Trophoblast cell (in vitro differentiated cells and primary cell): Measurements from ENCODE around the gene FERMT1.

Experiments used
- DNase-seq, 2 donors: peaks; one replicate each; pipeline ENCODE4 v3.0.0-alpha.2; 2016
- H2AFZ ChIP-seq: 2 replicates; pipeline ENCODE4 v1.6.1; 2013; ENCODE audit warnings: low read length, moderate library complexity, mild to moderate bottlenecking; ENCODE audit not compliant: insufficient read depth, poor library complexity
- H2AK5ac ChIP-seq: 2 replicates; pipeline ENCODE4 v1.6.1; 2013; ENCODE audit warnings: mild to moderate bottlenecking, low read length
- H2BK120ac ChIP-seq: 2 replicates; pipeline ENCODE4 v1.6.1; 2013; ENCODE audit warnings: low read length, mild to moderate bottlenecking, moderate library complexity; ENCODE audit not compliant: insufficient read depth, poor library complexity
- H2BK12ac ChIP-seq: 2 replicates; pipeline ENCODE4 v1.6.1; 2013; ENCODE audit warnings: mild to moderate bottlenecking, low read length, moderate library complexity
- H2BK5ac ChIP-seq: 2 replicates; pipeline ENCODE4 v1.6.1; 2013; ENCODE audit warnings: low read length, low read depth, moderate library complexity, mild to moderate bottlenecking; ENCODE audit not compliant: poor library complexity
- H3K14ac ChIP-seq: 2 replicates; pipeline ENCODE4 v1.6.1; 2013; ENCODE audit warnings: mild to moderate bottlenecking, low read length
- H3K18ac ChIP-seq: 2 replicates; pipeline ENCODE4 v1.6.1; 2013; ENCODE audit warnings: mild to moderate bottlenecking, low read length
- H3K23ac ChIP-seq: 2 replicates; pipeline ENCODE4 v1.6.1; 2013; ENCODE audit warnings: low read length
- H3K27ac ChIP-seq: 2 replicates; pipeline ENCODE4 v1.5.1; 2013; ENCODE audit warnings: low read depth, mild to moderate bottlenecking, inconsistent platforms, low read length, moderate library complexity
- H3K27me3 ChIP-seq: 2 replicates; pipeline ENCODE4 v1.6.1; 2013; ENCODE audit warnings: inconsistent platforms, mild to moderate bottlenecking, low read length, moderate library complexity; ENCODE audit not compliant: insufficient read depth
- H3K36me3 ChIP-seq, 2 experiments: 1 replicate in 1 of 2; 2 replicates in 1 of 2; pipeline ENCODE4 v1.6.1; 2013; ENCODE audit warnings: low read length in 2 of 2, mild to moderate bottlenecking in 2 of 2, moderate library complexity in 1 of 2; ENCODE audit not compliant: insufficient read depth in 2 of 2, control insufficient read depth in 1 of 2
- H3K4ac ChIP-seq: 2 replicates; pipeline ENCODE4 v1.6.1; 2013; ENCODE audit warnings: low read depth, mild to moderate bottlenecking, low read length, moderate library complexity
- H3K4me1 ChIP-seq, 2 experiments: 1 replicate in 1 of 2; 2 replicates in 1 of 2; pipeline ENCODE4 v1.6.1; 2013; ENCODE audit warnings: low read length in 2 of 2, mild to moderate bottlenecking in 2 of 2, moderate library complexity in 1 of 2; ENCODE audit not compliant: insufficient read depth in 2 of 2, control insufficient read depth in 1 of 2
- H3K4me2 ChIP-seq: 2 replicates; pipeline ENCODE4 v1.6.1; 2013; ENCODE audit warnings: inconsistent platforms, mild to moderate bottlenecking, low read length, moderate library complexity
- H3K4me3 ChIP-seq: 2 replicates; pipeline ENCODE4 v1.5.1; 2013; ENCODE audit warnings: mild to moderate bottlenecking, low read depth, low read length, inconsistent platforms
- H3K79me1 ChIP-seq: one replicate; pipeline ENCODE4 v1.6.1; 2013; ENCODE audit warnings: low read length
- H3K79me2 ChIP-seq: 2 replicates; pipeline ENCODE4 v1.6.1; 2013; ENCODE audit warnings: low read length, mild to moderate bottlenecking; ENCODE audit not compliant: control insufficient read depth, insufficient read depth, poor library complexity
- H3K9ac ChIP-seq: 2 replicates; pipeline ENCODE4 v1.6.1; 2013; ENCODE audit warnings: mild to moderate bottlenecking, low read length
- H3K9me3 ChIP-seq: 2 replicates; pipeline ENCODE4 v1.6.1; 2013; ENCODE audit warnings: low read depth, mild to moderate bottlenecking, control low read depth, inconsistent platforms, low read length; ENCODE audit not compliant: insufficient read depth
- H4K12ac ChIP-seq: 2 replicates; pipeline ENCODE4 v1.6.1; 2013; ENCODE audit warnings: low read depth, mild to moderate bottlenecking, low read length, moderate library complexity
- H4K8ac ChIP-seq: 2 replicates; pipeline ENCODE4 v1.6.1; 2013; ENCODE audit warnings: low read depth, mild to moderate bottlenecking, low read length, moderate library complexity
- H4K91ac ChIP-seq: one replicate; pipeline ENCODE4 v1.6.1; 2013; ENCODE audit warnings: low read depth, mild to moderate bottlenecking, low read length, moderate library complexity
- WGBS: extraction: QIAGEN DNeasy Blood & Tissue Kit; methylation state at CpG from one replicate; pipeline ENCODE4 v1.1.7; 2013; ENCODE audit warnings: missing lambda C conversion rate; ENCODE audit not compliant: insufficient read length, insufficient coverage; ENCODE audit errors: extremely low coverage; 5-methylcytosine and 5-hydroxymethylcytosine counted together

Gene FERMT1

DNA sequence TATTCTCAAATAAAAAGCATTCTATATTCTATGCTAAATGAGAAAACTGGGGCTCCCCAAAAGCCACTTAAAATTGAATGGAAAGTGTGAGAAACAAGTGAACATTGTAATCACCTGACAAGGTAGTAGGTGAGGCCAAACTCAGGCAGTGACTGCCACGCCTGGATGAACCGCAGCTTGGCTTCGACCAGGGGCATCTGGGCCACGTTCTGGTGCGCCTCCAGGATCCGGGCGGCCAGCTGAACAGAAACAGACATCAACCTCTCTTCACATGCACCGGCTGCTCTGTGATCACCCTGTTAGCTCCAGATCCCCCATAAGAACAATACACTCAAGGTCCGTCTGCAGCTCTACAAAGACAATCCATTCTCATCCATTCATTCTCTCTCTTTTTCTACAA lies 38.9 kb downstream of the FERMT1 start:
- no peak overlapping the region for H4K91ac ChIP-seq
- H4K8ac ChIP-seq = no peak overlapping the region
- no peak overlapping the region for H2AFZ ChIP-seq
- no peak overlapping the region for H4K12ac ChIP-seq
- no peak overlapping the region for H3K23ac ChIP-seq
- no peak overlapping the region for H2AK5ac ChIP-seq
- no peak overlapping the region for H3K27ac ChIP-seq
- H3K18ac ChIP-seq = no peak overlapping the region
- no peak overlapping the region for H2BK5ac ChIP-seq
- H3K9ac ChIP-seq = no peak overlapping the region
- H3K4ac ChIP-seq = no peak overlapping the region
- no peaks in the 10 kb centered on the region for H3K9me3 ChIP-seq
- H3K79me1 ChIP-seq = no peaks in the 10 kb centered on the region
- H3K36me3 ChIP-seq = peaks cover 28 to 45% of the 10 kb centered on the region in 2 experiments
- no peaks in the 10 kb centered on the region for H3K79me2 ChIP-seq
- no peaks in the 10 kb centered on the region for H3K27me3 ChIP-seq
- no peak for DNase-seq
- H2BK12ac ChIP-seq = no peak overlapping the region
- H2BK120ac ChIP-seq = no peak overlapping the region
- no peak overlapping the region for H3K4me2 ChIP-seq
- no peaks in the 10 kb centered on the region for H3K4me1 ChIP-seq
- WGBS = no CpG with 5 or more reads among the region's 9 CpGs
- no peak overlapping the region for H3K4me3 ChIP-seq
- H3K14ac ChIP-seq = no peak overlapping the region

DNA sequence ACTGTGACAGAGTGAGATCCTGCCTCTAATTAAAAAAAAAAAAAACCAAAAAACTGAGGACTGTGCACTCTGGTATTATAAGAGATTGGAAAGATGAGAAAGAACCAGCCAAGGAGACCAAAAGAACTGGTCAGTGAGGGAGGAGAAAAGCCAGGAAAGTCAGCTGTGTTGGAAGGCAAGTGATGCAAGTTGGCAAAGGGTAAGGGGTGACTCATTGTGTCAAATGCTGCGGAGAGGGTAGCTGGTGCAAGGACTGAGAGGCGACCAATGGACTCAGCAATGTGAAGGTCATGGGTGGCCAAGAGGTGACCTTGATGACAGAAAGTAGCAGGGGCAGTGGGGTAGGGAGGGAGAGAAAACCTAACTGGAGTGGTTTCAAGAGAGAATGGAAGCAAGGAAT lies 41.6 kb downstream of the FERMT1 start:
- H2BK120ac ChIP-seq = no peak overlapping the region
- no peak overlapping the region for H2AK5ac ChIP-seq
- no peak overlapping the region for H4K12ac ChIP-seq
- peaks cover 29 to 49% of the 10 kb centered on the region in 2 experiments for H3K36me3 ChIP-seq
- no peak overlapping the region for H3K4me3 ChIP-seq
- no peak overlapping the region for H3K14ac ChIP-seq
- no peaks in the 10 kb centered on the region for H3K9me3 ChIP-seq
- no peaks in the 10 kb centered on the region for H3K79me2 ChIP-seq
- no peak overlapping the region for H3K4ac ChIP-seq
- H4K8ac ChIP-seq = no peak overlapping the region
- H2AFZ ChIP-seq = no peak overlapping the region
- H2BK5ac ChIP-seq = no peak overlapping the region
- H3K27me3 ChIP-seq = no peaks in the 10 kb centered on the region
- H3K18ac ChIP-seq = no peak overlapping the region
- no peaks in the 10 kb centered on the region for H3K79me1 ChIP-seq
- H2BK12ac ChIP-seq = no peak overlapping the region
- H3K4me2 ChIP-seq = no peak overlapping the region
- H3K23ac ChIP-seq = no peak overlapping the region
- H4K91ac ChIP-seq = no peak overlapping the region
- no CpG with 5 or more reads among the region's 2 CpGs for WGBS
- DNase-seq = peak in 1 of 2 donors; percentile 6
- no peak overlapping the region for H3K27ac ChIP-seq
- H3K9ac ChIP-seq = no peak overlapping the region
- H3K4me1 ChIP-seq = no peaks in the 10 kb centered on the region

DNA sequence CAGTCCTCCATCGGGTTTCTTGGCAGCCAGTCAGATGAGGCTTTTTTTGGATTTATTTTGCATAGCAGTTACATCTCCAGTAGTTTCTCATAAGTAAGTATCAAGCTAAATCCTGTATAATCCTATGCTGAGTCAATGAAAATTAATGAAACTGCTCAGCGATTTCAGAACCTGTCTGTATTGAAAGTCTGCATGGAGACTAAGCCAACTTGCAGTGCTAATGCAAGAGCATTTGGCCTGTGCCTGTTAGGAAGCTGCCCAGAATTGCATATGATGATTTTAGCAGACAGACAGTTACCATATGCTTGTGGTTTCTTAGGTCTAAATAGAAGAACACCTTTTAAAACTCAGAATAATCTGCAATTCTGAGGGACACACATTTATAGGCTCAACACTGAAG lies 43.8 kb downstream of the FERMT1 start:
- Histone ChIP-seq H4K12ac (no peak overlapping the region), H3K18ac (no peak overlapping the region), H3K4me1 (peaks cover 0 to 1% of the 10 kb centered on the region in 2 experiments), H3K36me3 (peaks cover 23 to 48% of the 10 kb centered on the region in 2 experiments), H3K27me3 (no peaks in the 10 kb centered on the region), H3K79me2 (no peaks in the 10 kb centered on the region), H3K4me3 (no peak overlapping the region), H3K4me2 (no peak overlapping the region), H3K23ac (no peak overlapping the region), H3K79me1 (no peaks in the 10 kb centered on the region), H3K4ac (no peak overlapping the region), H2AK5ac (no peak overlapping the region), H4K8ac (no peak overlapping the region), H2BK120ac (no peak overlapping the region), H2AFZ (no peak overlapping the region), H2BK12ac (no peak overlapping the region), H3K9ac (no peak overlapping the region), H2BK5ac (no peak overlapping the region), H3K27ac (no peak overlapping the region), H3K14ac (no peak overlapping the region), H3K9me3 (no peaks in the 10 kb centered on the region), H4K91ac (no peak overlapping the region)
- no peak for DNase-seq
- WGBS = no CpG with 5 or more reads among the region's 2 CpGs

GRCh38 chr20:6075428-6076219 lies 47.2 kb downstream of the FERMT1 start:
- no peak overlapping the region for H3K4ac ChIP-seq
- WGBS = no CpG with 5 or more reads among the region's 8 CpGs
- H3K14ac ChIP-seq = no peak overlapping the region

More at GRCh38 chr20:6075428-6076219, 47.2 kb downstream of the FERMT1 start:
- no peak overlapping the region for H3K23ac ChIP-seq
- H3K79me2 ChIP-seq = no peaks in the 10 kb centered on the region
- peaks cover 12 to 32% of the 10 kb centered on the region in 2 experiments for H3K36me3 ChIP-seq
- peaks cover 2% of the 10 kb centered on the region for H3K9me3 ChIP-seq
- H3K4me3 ChIP-seq = no peak overlapping the region
- H4K91ac ChIP-seq = no peak overlapping the region
- no peak overlapping the region for H2BK12ac ChIP-seq
- no peak overlapping the region for H4K8ac ChIP-seq
- H3K27me3 ChIP-seq = no peaks in the 10 kb centered on the region
- H3K79me1 ChIP-seq = no peaks in the 10 kb centered on the region
- no peak overlapping the region for H2AK5ac ChIP-seq
- H3K4me1 ChIP-seq = peaks cover 0 to 2% of the 10 kb centered on the region in 2 experiments
- no peak overlapping the region for H3K9ac ChIP-seq
- H3K27ac ChIP-seq = no peak overlapping the region
- H3K18ac ChIP-seq = no peak overlapping the region
- H3K4me2 ChIP-seq = no peak overlapping the region
- DNase-seq = no peak
- H4K12ac ChIP-seq = no peak overlapping the region
- H2BK120ac ChIP-seq = no peak overlapping the region
- H2BK5ac ChIP-seq = no peak overlapping the region
- no peak overlapping the region for H2AFZ ChIP-seq
